CD14-positive monocyte (primary cell): ENCODE results near the gene SEPTIN5. TPM values are rescaled to one million over a fixed set of nuclear protein-coding genes. Genes with fewer than 3 reads are reported as not detected.

Experiments
- DNase-seq, 3 donors: peaks; one replicate each; pipeline ENCODE4 v3.0.0-alpha.2; 2011 to 2022
- H2AFZ ChIP-seq: 2 replicates; pipeline ENCODE4 v1.6.0; 2012; ENCODE audit warnings: mild to moderate bottlenecking, low read depth, low read length, inconsistent platforms; ENCODE audit not compliant: insufficient read depth, poor library complexity, severe bottlenecking
- H3K27ac ChIP-seq, 2 donors: 1 replicate in 1 of 2; 2 replicates in 1 of 2; pipeline ENCODE4 v1.5.1; 2012 to 2013; ENCODE audit warnings: low read length in 2 of 2, control low read depth in 1 of 2, inconsistent platforms in 1 of 2, low read depth in 1 of 2, mild to moderate bottlenecking in 1 of 2
- H3K27me3 ChIP-seq, 2 donors: one replicate each; pipeline versions ENCODE4 v1.6.0 to v1.6.1; 2011 to 2013; ENCODE audit warnings: low read length in 2 of 2; ENCODE audit not compliant: control insufficient read depth in 2 of 2, insufficient read depth in 2 of 2
- H3K36me3 ChIP-seq, 2 donors: replicated peaks in 1 of 2; 1 replicate in 1 of 2; 2 replicates in 1 of 2; pipeline versions ENCODE4 v1.5.1 to v1.6.1; 2012 to 2013; ENCODE audit warnings: low read length in 2 of 2, control low read depth in 1 of 2, inconsistent platforms in 1 of 2, mild to moderate bottlenecking in 1 of 2; ENCODE audit not compliant: insufficient read depth in 2 of 2, control insufficient read depth in 1 of 2
- H3K4me1 ChIP-seq, 2 donors: 1 replicate in 1 of 2; 2 replicates in 1 of 2; pipeline versions ENCODE4 v1.5.1 to v1.6.1; 2012 to 2013; ENCODE audit warnings: low read length in 2 of 2, control low read depth in 1 of 2, inconsistent platforms in 1 of 2, mild to moderate bottlenecking in 1 of 2, moderate library complexity in 1 of 2; ENCODE audit not compliant: insufficient read depth in 2 of 2, control insufficient read depth in 1 of 2
- H3K4me2 ChIP-seq: replicated peaks from 2 replicates; pipeline ENCODE3; 2012; ENCODE audit warnings: low read length, moderate library complexity, mild to moderate bottlenecking; ENCODE audit not compliant: poor library complexity, severe bottlenecking; ENCODE audit errors: extremely low read depth
- H3K4me3 ChIP-seq, 3 experiments: fragments of 200-600 bp in 1 of 3; sonication (generic) in 1 of 3; replicated peaks in 1 of 3; 1 replicate in 2 of 3; 2 replicates in 1 of 3; pipeline ENCODE4 v1.5.1; 2011 to 2013; ENCODE audit warnings: low read length in 3 of 3, mild to moderate bottlenecking in 3 of 3, control low read depth in 2 of 3, low read depth in 2 of 3, inconsistent platforms in 1 of 3, moderate library complexity in 1 of 3
- H3K79me2 ChIP-seq: 2 replicates; pipeline ENCODE4 v1.6.0; 2012; ENCODE audit warnings: mild to moderate bottlenecking, control low read depth, inconsistent platforms, low read length, moderate library complexity; ENCODE audit not compliant: insufficient read depth
- H3K9ac ChIP-seq: 2 replicates; pipeline ENCODE4 v1.6.0; 2017; ENCODE audit warnings: low read length, mild to moderate bottlenecking; ENCODE audit not compliant: insufficient read depth, poor library complexity, severe bottlenecking
- H3K9me3 ChIP-seq, 2 donors: replicated peaks in 1 of 2; 1 replicate in 1 of 2; 2 replicates in 1 of 2; pipeline versions ENCODE4 v1.5.1 to v1.6.1; 2012 to 2013; ENCODE audit warnings: low read length in 2 of 2, control low read depth in 1 of 2; ENCODE audit not compliant: control insufficient read depth in 1 of 2, insufficient read depth in 1 of 2
- H4K20me1 ChIP-seq: 2 replicates; pipeline ENCODE4 v1.6.0; 2012; ENCODE audit warnings: mild to moderate bottlenecking, low read length, control low read depth, moderate library complexity; ENCODE audit not compliant: insufficient read depth
- H3K27ac Mint-ChIP-seq, 7 donors: one replicate each; pipeline ENCODE4 v1.8.0; 2020; ENCODE audit warnings: mild to moderate bottlenecking in 7 of 7, mixed read lengths in 7 of 7, moderate library complexity in 6 of 7, inconsistent platforms in 2 of 7
- H3K27me3 Mint-ChIP-seq, 3 donors: one replicate each; pipeline ENCODE4 v1.8.0; 2021 to 2022; ENCODE audit warnings: low read depth in 3 of 3, mild to moderate bottlenecking in 3 of 3, mixed read lengths in 3 of 3, moderate library complexity in 3 of 3, inconsistent platforms in 1 of 3
- H3K36me3 Mint-ChIP-seq, 2 donors: one replicate each; pipeline ENCODE4 v1.8.0; 2020; ENCODE audit warnings: mixed read lengths in 2 of 2, inconsistent platforms in 1 of 2, mild to moderate bottlenecking in 1 of 2
- H3K4me1 Mint-ChIP-seq: one replicate; pipeline ENCODE4 v1.8.0; 2020; ENCODE audit warnings: mild to moderate bottlenecking, mixed read lengths
- H3K4me3 Mint-ChIP-seq, 2 donors: one replicate each; pipeline ENCODE4 v1.8.0; 2020; ENCODE audit warnings: mild to moderate bottlenecking in 2 of 2, mixed read lengths in 2 of 2, moderate library complexity in 1 of 2
- H3K9me3 Mint-ChIP-seq, 7 donors: one replicate each; pipeline ENCODE4 v1.8.0; 2020 to 2022; ENCODE audit warnings: mixed read lengths in 7 of 7, mild to moderate bottlenecking in 6 of 7, moderate library complexity in 6 of 7, inconsistent platforms in 2 of 7
- WGBS: methylation state at CpG from one replicate; pipeline ENCODE4 v1.1.5; 2013; ENCODE audit warnings: missing lambda C conversion rate; ENCODE audit not compliant: insufficient coverage; 5-methylcytosine and 5-hydroxymethylcytosine counted together
- intact Hi-C, 2 donors: fragments of 100-400 bp; cut with micrococcal nuclease; formaldehyde crosslinking; loops; one replicate each; pipeline versions ENCODE4 v1.15.0 to v1.15.1; 2023
- polyA plus RNA-seq, 3 donors: library from polyadenylated mRNA; depleted of rRNA in 1 of 3; unstranded in 2 of 3; stranded (reverse) in 1 of 3; fragments of 300-500 nt in 2 of 3; fragments of >200 nt in 1 of 3; fragmentation: Illumina TruSeq in 2 of 3; gene quantifications; 1 replicate in 2 of 3; 2 replicates in 1 of 3; pipeline ENCODE4 v1.2.3, GENCODE V29; 2012 to 2021
- TF ChIP-seq, protein P1 (sequence below): fragments of 200-600 bp; IDR thresholded peaks from one replicate; pipeline ENCODE4 v1.8.0; 2022; ENCODE audit warnings: antibody characterized with exemption, mild to moderate bottlenecking

Gene SEPTIN5
- polyA plus RNA-seq, 3 donors = 0.50 to 0.64 TPM; not detected in 1

DNA sequence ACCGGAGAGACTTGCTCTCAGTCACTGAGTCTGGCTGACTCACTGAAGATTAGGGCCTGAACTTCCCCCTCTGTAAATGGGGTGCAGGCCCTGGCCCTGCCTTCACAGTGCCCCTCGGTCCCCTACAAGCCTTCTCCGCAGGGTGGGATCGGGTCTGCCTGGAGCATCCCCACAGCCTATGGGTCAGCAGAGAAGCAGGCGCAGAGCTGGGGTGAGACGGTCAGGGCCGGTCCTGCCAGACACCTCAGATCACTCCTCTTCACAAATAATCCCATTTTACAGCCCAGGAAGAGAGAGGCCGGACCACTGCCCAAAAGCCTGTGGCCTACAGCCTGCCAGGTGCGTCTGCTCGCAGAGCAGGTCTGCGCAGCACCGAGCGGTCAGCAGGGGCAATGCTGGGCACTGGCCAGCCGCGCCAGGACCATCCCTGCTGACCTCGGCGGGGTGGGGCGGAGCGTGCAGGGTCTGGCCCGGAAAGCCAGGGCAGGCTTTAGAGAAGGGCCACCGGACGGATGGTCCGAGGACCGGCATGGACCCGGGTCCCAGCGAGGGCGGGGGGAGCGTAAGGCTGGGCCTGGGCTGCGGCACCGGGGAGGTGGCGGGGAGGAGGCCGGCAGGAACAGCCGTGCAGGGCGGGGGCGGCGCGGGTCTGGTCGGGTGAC, 522 bp upstream of the SEPTIN5 start:
- Histone ChIP-seq H3K4me2 (peak overlapping the region; percentile 81), H4K20me1 (no peaks in the 10 kb centered on the region), H3K9ac (peak overlapping the region; percentile 21), H3K27ac (no peak overlapping the region), H3K79me2 (no peaks in the 10 kb centered on the region), H3K4me1 (peaks cover 15 to 29% of the 10 kb centered on the region in 2 donors), H2AFZ (peak overlapping the region; percentile 41), H3K27me3 (peaks cover 0 to 42% of the 10 kb centered on the region in 2 donors), H3K9me3 (peaks cover 0 to 2% of the 10 kb centered on the region in 2 donors), H3K4me3 (peak overlapping the region; percentile 4 to 59 (median 7)), H3K36me3 (no peaks in the 10 kb centered on the region)
- no peak for DNase-seq
- TF ChIP-seq, protein P1, sequence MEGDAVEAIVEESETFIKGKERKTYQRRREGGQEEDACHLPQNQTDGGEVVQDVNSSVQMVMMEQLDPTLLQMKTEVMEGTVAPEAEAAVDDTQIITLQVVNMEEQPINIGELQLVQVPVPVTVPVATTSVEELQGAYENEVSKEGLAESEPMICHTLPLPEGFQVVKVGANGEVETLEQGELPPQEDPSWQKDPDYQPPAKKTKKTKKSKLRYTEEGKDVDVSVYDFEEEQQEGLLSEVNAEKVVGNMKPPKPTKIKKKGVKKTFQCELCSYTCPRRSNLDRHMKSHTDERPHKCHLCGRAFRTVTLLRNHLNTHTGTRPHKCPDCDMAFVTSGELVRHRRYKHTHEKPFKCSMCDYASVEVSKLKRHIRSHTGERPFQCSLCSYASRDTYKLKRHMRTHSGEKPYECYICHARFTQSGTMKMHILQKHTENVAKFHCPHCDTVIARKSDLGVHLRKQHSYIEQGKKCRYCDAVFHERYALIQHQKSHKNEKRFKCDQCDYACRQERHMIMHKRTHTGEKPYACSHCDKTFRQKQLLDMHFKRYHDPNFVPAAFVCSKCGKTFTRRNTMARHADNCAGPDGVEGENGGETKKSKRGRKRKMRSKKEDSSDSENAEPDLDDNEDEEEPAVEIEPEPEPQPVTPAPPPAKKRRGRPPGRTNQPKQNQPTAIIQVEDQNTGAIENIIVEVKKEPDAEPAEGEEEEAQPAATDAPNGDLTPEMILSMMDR = no peak
- H3K4me1 Mint-ChIP-seq = peaks cover 10% of the 10 kb centered on the region
- WGBS = 24% methylated on average over 34 of the region's 38 CpGs
- H3K27ac Mint-ChIP-seq = no peak overlapping the region
- peak overlapping the region; percentile 75 to 87 for H3K4me3 Mint-ChIP-seq
- H3K27me3 Mint-ChIP-seq = peaks cover 29 to 52% (median 32%) of the 10 kb centered on the region in 3 donors
- intact Hi-C loops = no loop called here
- peaks cover 0 to 5% (median 0%) of the 10 kb centered on the region in 7 donors for H3K9me3 Mint-ChIP-seq
- peaks cover 0 to 2% of the 10 kb centered on the region in 2 donors for H3K36me3 Mint-ChIP-seq

DNA sequence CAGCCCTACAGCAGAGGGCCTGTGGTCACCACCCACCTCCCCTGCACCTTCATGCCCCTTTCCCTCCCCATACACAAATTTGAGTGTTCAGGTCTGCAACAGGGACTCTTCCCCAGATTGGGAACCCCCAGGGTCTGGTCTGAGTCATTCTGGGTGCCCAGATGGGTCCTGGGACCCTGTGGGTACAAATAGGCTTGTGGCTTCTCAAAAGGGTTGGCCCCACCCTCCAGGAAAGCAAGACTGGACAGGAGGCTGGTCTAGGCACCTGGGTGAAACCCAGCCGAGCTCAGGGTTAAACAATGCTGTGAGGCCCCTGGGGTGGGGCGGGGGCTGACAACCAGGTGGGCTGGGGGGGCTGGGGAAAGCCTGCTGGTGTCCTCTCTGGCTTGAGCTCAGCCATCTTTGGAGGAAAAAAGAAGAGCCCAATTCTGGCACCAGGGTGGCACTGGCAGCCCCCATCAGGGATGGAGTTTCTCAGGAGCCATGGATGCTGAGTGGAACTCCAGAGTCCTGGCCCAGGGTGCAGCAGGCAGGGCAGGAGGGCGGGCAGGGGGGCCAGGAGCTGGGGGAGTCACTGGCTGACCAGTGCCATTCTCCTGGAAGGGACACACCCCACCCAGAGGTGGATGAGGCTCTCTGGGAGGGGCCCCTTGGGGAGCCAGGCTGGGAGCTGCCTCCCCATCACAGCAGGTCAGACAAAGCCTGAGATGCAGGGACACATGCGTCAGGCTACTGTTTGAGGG, 1.1 kb downstream of the SEPTIN5 start:
- peaks cover 2 to 9% of the 10 kb centered on the region in 2 donors for H3K9me3 ChIP-seq
- Mint-ChIP-seq H3K9me3 (peaks cover 0 to 9% (median 0%) of the 10 kb centered on the region in 7 donors), H3K27me3 (peaks cover 42 to 67% (median 43%) of the 10 kb centered on the region in 3 donors), H3K4me1 (peaks cover 13% of the 10 kb centered on the region), H3K27ac (no peak overlapping the region), H3K36me3 (peaks cover 0 to 7% of the 10 kb centered on the region in 2 donors), H3K4me3 (peak overlapping the region; percentile 56 to 82)
- H3K27me3 ChIP-seq = peaks cover 3 to 58% of the 10 kb centered on the region in 2 donors
- TF ChIP-seq, protein P1 = no peak
- intact Hi-C loops = loop anchor here in 1 of 2 donors (5.0 kb wide), 2 partner anchors 33 to 758 kb away; no protein-coding TSS in a partner anchor
- H4K20me1 ChIP-seq = no peaks in the 10 kb centered on the region
- DNase-seq = no peak
- 85% methylated on average over 3 of the region's 4 CpGs for WGBS
- H3K4me2 ChIP-seq = peak overlapping the region; percentile 81
- no peaks in the 10 kb centered on the region for H3K36me3 ChIP-seq
- peak overlapping the region; percentile 54 for H3K9ac ChIP-seq
- H3K79me2 ChIP-seq = no peaks in the 10 kb centered on the region
- peaks cover 15 to 33% of the 10 kb centered on the region in 2 donors for H3K4me1 ChIP-seq
- H3K4me3 ChIP-seq = peak overlapping the region in 1 of 3 experiments; percentile 72
- H3K27ac ChIP-seq = no peak overlapping the region
- H2AFZ ChIP-seq = no peak overlapping the region
